COLO668 (cell line): Measurements from ENCODE around the gene AGPAT2.

ENCODE experiments used
- DNase-seq: peaks from one replicate; lab custom pipeline; 2025; ENCODE audit not compliant: unreplicated experiment; lab: John Stamatoyannopoulos, UW

Gene AGPAT2

DNA sequence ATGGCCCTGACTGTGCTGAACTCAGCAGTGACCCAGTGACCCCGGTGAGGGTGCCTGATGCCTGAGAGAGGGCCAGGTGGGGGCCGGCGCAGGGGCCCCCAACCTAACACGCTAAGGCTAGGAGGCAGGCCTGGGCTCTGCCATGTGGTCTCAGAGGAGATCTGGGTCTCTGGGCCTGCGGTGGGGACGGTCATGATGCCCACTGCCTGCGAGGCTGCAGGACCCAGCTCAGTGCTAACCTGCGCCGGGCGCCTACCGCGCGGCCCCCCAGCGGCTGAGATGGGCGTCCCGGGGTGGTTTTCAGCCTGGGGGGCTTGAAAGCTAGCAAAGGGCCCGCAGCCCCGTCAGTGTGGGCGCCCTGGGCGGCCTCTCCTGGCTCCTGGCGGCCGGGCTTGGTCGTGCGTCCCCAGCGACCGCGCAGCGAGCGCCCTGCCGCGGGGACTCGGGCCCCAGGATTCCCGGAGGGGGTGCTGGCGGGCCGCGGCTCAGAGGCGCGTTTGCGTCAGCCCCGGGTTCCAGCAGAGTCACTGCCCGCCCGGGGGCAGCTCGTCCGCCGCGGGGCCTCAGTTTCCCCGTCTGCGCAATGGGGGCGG lies 22.1 kb downstream of the AGPAT2 start:
- DNase-seq, result peak; percentile 62

DNA sequence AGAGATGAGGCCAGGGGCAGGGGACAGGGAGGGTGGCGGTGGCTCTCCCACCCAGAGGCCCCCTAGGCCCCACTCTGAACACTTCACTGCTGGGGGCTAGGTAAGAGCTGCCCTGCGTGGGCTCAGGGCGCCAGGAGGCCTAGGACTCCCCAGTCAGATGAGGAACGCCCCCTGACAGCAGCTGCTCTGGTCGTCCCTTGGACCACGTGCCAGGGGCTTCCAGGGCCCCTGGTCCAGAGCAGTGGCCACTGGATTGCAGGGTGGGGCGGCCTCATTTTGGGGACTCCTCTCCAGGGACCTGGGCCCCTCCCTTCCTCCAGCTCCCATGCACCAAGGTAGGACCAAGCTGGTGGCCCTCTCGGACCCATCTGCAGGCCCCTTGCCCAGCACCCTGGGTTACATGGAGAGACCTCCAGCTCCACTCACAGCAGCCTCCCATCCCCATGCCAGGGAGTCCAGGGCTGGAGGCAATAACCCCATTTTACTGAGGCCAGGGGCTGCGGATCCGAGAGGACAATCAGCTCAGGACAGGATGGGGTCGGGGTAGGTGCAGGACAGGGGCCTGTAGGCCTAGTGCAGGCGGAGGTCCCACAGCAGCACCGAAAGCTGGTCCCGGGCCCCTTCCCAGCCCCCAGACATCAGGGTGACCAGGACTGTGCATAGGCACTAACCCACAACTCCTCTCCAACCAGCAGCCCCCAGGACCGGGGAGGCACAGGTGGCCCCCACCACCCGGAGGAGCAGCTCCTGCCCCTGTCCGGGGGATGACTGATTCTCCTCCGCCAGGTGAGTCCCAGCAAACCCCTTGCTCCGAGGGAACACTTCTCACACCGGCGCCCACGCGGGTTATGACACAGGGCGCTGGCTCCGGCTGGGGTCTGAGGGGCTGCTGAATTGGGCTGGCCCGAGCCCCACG lies 23.0 kb downstream of the AGPAT2 start:
- no peak for DNase-seq

- no peak for DNase-seq
Observed at GRCh38 chr9:136662656-136663581, 24.3 kb downstream of the AGPAT2 start, which contains the start of gene EGFL7. TSS of gene EGFL7 (plus strand) at chr9:136662916. CDS start at chr9:136668283, 5,367 bp downstream.

- DNase-seq, result no peak
Observed at GRCh38 chr9:136662326-136662655, 25.0 kb downstream of the AGPAT2 start.

GRCh38 chr9:136661641-136662325 lies 25.5 kb downstream of the AGPAT2 start:
- DNase-seq, result no peak

- no peak for DNase-seq
Observed at GRCh38 chr9:136660971-136661550, 26.2 kb downstream of the AGPAT2 start.

DNA sequence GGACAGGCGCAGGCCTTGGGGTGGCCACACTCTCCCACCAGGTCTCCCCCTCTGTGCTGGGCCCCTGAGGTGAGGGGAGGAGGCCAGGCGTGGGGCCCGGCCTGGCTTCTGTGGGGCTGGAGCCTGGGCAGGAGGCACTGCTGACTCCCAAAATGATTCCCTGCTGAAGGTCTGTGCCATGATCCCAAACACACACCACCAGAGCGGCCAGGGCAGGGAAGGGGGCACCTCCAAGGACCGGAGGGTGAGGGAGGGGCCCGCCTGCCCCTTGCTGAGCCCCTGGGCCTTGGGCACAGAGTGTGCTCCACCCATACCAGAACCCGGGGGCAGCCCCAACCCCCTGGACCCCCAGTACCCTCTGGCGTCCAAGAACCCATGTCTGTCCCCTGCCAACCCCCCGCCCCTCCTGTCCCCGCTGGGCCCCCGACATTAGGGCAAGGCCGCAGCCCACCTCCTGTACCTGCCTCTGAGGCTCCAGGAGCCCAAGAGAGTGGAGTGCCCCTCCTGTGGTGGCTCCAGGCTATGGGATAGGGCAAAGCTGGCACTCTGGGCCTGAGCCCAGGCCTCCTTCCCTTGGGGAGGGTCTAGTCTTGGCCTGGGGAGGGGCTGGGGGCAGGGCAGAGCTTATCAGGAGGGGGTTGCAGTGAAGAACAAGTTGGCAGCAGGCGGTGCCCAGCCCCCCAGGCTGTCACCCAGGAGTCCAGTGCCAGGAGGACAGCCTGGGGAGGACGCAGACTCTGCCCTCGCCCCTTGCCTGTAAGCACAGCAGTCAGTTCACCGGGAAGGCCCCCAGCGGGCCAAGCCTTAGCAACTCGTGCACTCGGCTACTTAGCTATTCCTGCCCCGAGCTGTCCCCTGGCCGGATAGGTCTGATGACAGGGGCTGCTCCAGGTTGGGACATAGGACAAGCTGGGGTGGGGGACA lies 27.1 kb downstream of the AGPAT2 start:
- DNase-seq, result no peak

GRCh38 chr9:136658849-136659535 lies 28.3 kb downstream of the AGPAT2 start:
- DNase-seq, result no peak

DNA sequence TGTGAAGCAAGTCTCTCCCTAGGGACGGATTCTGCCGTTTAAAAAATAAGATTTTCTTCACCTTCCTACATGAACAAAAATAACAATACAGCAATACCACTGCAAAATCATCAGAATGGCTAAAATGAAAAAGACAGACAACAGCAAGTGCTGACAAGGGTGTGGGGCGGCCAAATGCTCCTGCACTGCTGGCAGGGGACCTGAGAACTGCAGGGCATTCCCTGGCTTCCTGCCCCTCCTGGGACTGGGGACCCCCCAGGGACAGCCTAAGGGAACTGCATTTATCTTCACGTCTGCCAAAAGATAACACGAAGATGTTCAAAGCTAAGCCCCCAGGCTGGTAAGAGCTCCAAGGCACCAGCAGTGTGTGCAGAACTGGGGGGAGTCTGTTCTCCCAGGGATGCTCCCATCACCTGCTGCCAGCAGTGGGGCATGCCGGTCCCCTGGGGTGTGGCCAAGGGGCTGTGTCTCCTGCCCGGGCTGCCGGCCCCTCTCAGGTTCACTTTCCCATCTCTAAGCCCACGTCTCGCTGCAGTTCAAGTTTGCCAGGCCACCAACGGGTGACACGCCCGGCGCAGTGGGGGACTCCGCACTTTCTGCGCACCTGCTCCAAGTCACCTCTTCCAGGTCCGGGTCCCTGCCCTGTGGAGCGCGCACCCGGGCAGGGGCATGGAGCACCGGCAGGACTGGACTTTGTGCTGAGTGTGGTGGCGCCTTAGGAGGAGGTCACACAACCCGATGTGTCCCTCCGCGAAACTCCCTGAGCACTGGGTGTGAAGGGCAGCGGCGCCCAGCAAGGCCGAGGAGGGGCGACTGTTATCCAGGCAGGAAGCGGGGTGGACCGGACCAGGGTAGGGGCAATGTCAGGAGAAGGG lies 29.0 kb downstream of the AGPAT2 start:
- peak; percentile 16 for DNase-seq

- no peak for DNase-seq
Observed at GRCh38 chr9:136656795-136657611, 30.3 kb downstream of the AGPAT2 start.

- no peak for DNase-seq
Observed at GRCh38 chr9:136656183-136656738, 31.0 kb downstream of the AGPAT2 start.

DNA sequence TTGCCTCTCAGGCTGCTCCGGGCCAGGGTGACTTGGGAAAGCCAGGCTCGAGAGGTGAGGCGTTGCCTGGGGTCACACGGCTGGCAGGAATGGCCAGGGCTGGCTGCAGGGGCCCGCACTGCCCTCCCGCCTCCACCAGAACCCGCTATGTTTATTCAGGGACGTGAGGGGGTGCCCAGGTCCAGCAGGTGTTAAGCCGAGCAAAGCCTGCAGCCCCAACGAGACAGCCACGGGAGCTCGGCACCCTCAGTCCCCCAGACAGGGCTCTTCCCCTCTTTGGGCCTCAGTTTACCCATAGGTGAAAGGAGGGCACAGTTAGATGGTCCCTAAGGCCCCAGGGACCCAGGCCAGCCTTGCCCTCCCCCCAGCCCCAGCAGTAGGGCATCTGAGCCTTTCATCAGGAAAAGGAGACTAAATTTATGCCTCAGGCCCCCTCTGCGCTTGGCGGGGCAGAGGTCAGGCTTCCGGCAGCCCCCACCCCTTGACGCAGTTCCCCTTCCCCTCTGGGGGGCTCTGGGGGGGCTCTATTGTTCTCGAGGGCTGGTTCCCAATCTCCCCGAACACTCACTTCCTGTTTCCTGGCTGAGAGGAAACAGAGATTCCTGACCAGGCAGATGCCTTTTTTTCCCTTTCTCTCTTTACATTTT lies 31.6 kb downstream of the AGPAT2 start:
- DNase-seq, result no peak

DNA sequence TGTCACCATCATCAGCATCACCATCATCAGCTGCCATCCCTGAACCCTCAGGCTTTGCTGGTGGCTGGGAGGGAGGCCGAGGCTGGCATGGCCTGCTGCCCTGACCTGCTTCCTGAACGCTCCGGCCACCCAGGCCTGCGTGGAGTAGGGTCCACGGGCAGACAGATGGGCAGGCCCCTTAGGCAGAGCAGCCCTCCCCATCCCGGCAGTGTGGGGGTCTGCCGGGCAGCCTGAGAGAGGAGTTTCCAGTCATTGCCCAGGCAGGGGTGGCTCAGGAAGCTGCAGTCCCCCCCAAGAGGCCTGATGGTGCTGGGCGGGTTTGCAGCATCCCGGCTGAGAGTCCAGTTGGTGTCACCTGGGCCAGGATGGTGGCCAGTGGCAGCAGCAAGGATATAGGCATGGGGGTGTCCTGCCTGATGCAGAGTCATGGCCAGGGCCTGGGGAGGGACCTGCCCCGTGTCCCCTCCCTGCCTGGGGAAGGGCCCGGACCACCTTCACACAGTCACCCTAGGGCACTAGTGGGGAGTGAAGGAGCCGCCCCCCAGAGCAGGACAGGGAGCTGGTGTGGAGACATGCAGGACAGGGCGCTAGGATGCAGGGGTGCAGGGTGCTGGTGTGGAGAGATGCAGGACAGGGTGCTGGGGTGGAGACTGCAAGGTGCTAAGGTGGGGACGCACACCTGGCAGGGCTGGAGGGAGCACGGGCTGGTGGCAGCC lies 32.3 kb downstream of the AGPAT2 start:
- DNase-seq, result no peak

- DNase-seq, result peak; percentile 24
Observed at GRCh38 chr9:136653323-136654079, 33.8 kb downstream of the AGPAT2 start.

DNA sequence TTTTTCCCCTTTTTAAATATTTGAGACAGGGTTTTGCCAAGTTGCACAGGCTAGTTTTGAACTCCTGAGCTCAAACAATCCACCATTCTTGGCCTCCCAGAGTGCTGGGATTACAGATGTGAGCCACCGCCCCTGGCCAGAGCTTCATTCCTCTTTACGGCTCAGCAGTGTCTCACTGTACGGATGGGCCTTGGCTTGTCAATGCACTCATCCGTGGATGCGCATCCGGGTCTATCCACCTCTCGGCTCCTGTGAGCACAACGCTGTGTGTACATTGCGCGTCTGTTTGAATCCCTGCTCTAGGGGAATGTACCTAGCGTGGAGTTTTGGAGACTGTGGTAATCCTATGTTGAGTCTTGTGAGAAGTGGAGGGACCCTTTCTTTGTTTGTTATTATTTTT lies 35.4 kb downstream of the AGPAT2 start:
- DNase-seq, result peak; percentile 49
